IMR-90 (cell line): ENCODE data around the gene COX6B2. TPM values are rescaled to one million over a fixed set of nuclear protein-coding genes. Genes with fewer than 3 reads are reported as not detected.

Experiments
- ATAC-seq: fragments of 200-7000 bp; cut with Tn5 transposase; 2 replicates; pipeline ENCODE4 v1.9.1; 2020; ENCODE audit warnings: low read depth, mild to moderate bottlenecking, moderate library complexity
- BruUV-seq: library from RNA; stranded (reverse); fragments of 400-500 nt; replicated peaks from 2 replicates; lab custom pipeline; 2021; lab: Mats Ljungman, UMichigan
- CTCF ChIA-PET: fragments of 300-600 bp; formaldehyde crosslinking; extraction: SDS; loops from one replicate; lab custom pipeline; 2021; ENCODE audit warnings: antibody characterized with exemption; lab: Yijun Ruan, JAX
- POLR2A ChIA-PET: fragments of 300-600 bp; sonication (Branson Sonifier 250); formaldehyde crosslinking; loops from one replicate; lab custom pipeline; 2022; ENCODE audit warnings: antibody characterized with exemption; ENCODE audit not compliant: unreplicated experiment; lab: Charles Lee
- DNase-seq: peaks from one replicate; pipeline ENCODE4 v3.0.0; 2013
- H2AFZ ChIP-seq: replicated peaks from 2 replicates; pipeline ENCODE3; 2013; ENCODE audit warnings: low read length, mild to moderate bottlenecking; ENCODE audit not compliant: poor library complexity
- H2AK5ac ChIP-seq: 2 replicates; pipeline ENCODE4 v1.6.1; 2013; ENCODE audit warnings: low read depth, low read length, inconsistent platforms
- H2AK9ac ChIP-seq: replicated peaks from 2 replicates; pipeline ENCODE3; 2013; ENCODE audit warnings: mild to moderate bottlenecking, low read depth, low read length, moderate library complexity; ENCODE audit not compliant: poor library complexity
- H2BK120ac ChIP-seq: 2 replicates; pipeline ENCODE4 v1.6.1; 2013; ENCODE audit warnings: low read depth, low read length, inconsistent platforms
- H2BK15ac ChIP-seq: 3 replicates; pipeline ENCODE4 v1.6.1; 2013; ENCODE audit warnings: low read depth, low read length, inconsistent platforms
- H2BK20ac ChIP-seq: 2 replicates; pipeline ENCODE4 v1.6.1; 2013; ENCODE audit warnings: low read depth, mild to moderate bottlenecking, inconsistent platforms, low read length, moderate library complexity
- H2BK5ac ChIP-seq: 2 replicates; pipeline ENCODE4 v1.6.1; 2013; ENCODE audit warnings: mild to moderate bottlenecking, low read depth, low read length, inconsistent platforms; ENCODE audit not compliant: poor library complexity, severe bottlenecking
- H3K14ac ChIP-seq: replicated peaks from 2 replicates; pipeline ENCODE4 v1.6.1; 2013; ENCODE audit warnings: low read depth, low read length, inconsistent platforms
- H3K18ac ChIP-seq: 2 replicates; pipeline ENCODE4 v1.6.1; 2013; ENCODE audit warnings: low read depth, low read length, control low read depth
- H3K23ac ChIP-seq: 2 replicates; pipeline ENCODE4 v1.6.1; 2013; ENCODE audit warnings: low read depth, low read length, inconsistent platforms
- H3K27ac ChIP-seq: 2 replicates; pipeline ENCODE4 v1.5.1; 2013; ENCODE audit warnings: mild to moderate bottlenecking, control low read depth, low read length; ENCODE audit not compliant: insufficient read depth
- H3K27me3 ChIP-seq: 2 replicates; pipeline ENCODE4 v1.6.1; 2013; ENCODE audit warnings: low read length; ENCODE audit not compliant: control insufficient read depth, insufficient read depth
- H3K36me3 ChIP-seq: 2 replicates; pipeline ENCODE4 v1.6.1; 2013; ENCODE audit warnings: low read length, mixed read lengths; ENCODE audit not compliant: control insufficient read depth, insufficient read depth
- H3K4ac ChIP-seq: 2 replicates; pipeline ENCODE4 v1.6.1; 2013; ENCODE audit warnings: low read depth, low read length, inconsistent platforms
- H3K4me1 ChIP-seq: 2 replicates; pipeline ENCODE4 v1.6.1; 2013; ENCODE audit warnings: low read length, mixed read lengths; ENCODE audit not compliant: control insufficient read depth, insufficient read depth
- H3K4me2 ChIP-seq: 2 replicates; pipeline ENCODE4 v1.6.1; 2013; ENCODE audit warnings: low read depth, mild to moderate bottlenecking, control low read depth, low read length, moderate library complexity
- H3K4me3 ChIP-seq: 2 replicates; pipeline ENCODE4 v1.5.1; 2013; ENCODE audit warnings: low read depth, mild to moderate bottlenecking, control low read depth, low read length, moderate library complexity; ENCODE audit not compliant: insufficient read depth
- H3K56ac ChIP-seq: 2 replicates; pipeline ENCODE4 v1.6.1; 2013; ENCODE audit warnings: low read length, inconsistent platforms; ENCODE audit not compliant: insufficient read depth; ENCODE audit errors: extremely low read depth
- H3K79me1 ChIP-seq, 2 experiments: 2 replicates each; pipeline ENCODE4 v1.6.1; 2013; ENCODE audit warnings: low read length in 2 of 2, inconsistent platforms in 1 of 2, low read depth in 1 of 2
- H3K9ac ChIP-seq: 2 replicates; pipeline ENCODE4 v1.6.1; 2013; ENCODE audit warnings: low read depth, low read length, control low read depth
- H3K9me1 ChIP-seq: 2 replicates; pipeline ENCODE4 v1.6.1; 2013; ENCODE audit warnings: low read length, inconsistent platforms; ENCODE audit not compliant: insufficient read depth
- H3K9me3 ChIP-seq: 2 replicates; pipeline ENCODE4 v1.6.1; 2013; ENCODE audit warnings: low read length; ENCODE audit not compliant: control insufficient read depth, insufficient read depth
- H4K20me1 ChIP-seq: 2 replicates; pipeline ENCODE4 v1.6.1; 2013; ENCODE audit warnings: low read length, inconsistent platforms; ENCODE audit not compliant: insufficient read depth
- H4K5ac ChIP-seq: 2 replicates; pipeline ENCODE4 v1.6.1; 2013; ENCODE audit warnings: mild to moderate bottlenecking, low read depth, low read length, control low read depth
- H4K8ac ChIP-seq, 2 experiments: 2 replicates each; pipeline ENCODE4 v1.6.1; 2013; ENCODE audit warnings: low read depth in 2 of 2, low read length in 2 of 2, control low read depth in 1 of 2, inconsistent platforms in 1 of 2
- H4K91ac ChIP-seq: 2 replicates; pipeline ENCODE4 v1.6.1; 2013; ENCODE audit warnings: low read depth, low read length, inconsistent platforms; ENCODE audit not compliant: insufficient read depth
- FOS ChIP-seq: fragments of 150-350 bp; IDR thresholded peaks from 2 replicates; pipeline ENCODE4 v1.6.1; 2016; ENCODE audit warnings: low read depth, low read length
- MAFK ChIP-seq: IDR thresholded peaks from 2 replicates; pipeline ENCODE4 v1.6.1; 2012; ENCODE audit warnings: low read depth, low read length, improper control_type of control experiment
- NFE2L2 ChIP-seq: fragments of 150-350 bp; IDR thresholded peaks from 2 replicates; pipeline ENCODE4 v1.6.1; 2016; ENCODE audit warnings: low read depth, mild to moderate bottlenecking, low read length
- RCOR1 ChIP-seq: IDR thresholded peaks from 2 replicates; pipeline ENCODE4 v1.6.1; 2012; ENCODE audit warnings: mild to moderate bottlenecking, low read length, improper control_type of control experiment; ENCODE audit not compliant: insufficient replicate concordance
- SMC3 ChIP-seq: fragments of 150-350 bp; IDR thresholded peaks from 2 replicates; pipeline ENCODE4 v1.6.1; 2016; ENCODE audit warnings: low read depth, mild to moderate bottlenecking, antibody characterized with exemption, low read length, moderate library complexity
- WGBS, 2 experiments: methylation state at CpG; one replicate each; pipeline versions ENCODE4 v1.1.5 to v1.1.7; 2013; ENCODE audit warnings: missing lambda C conversion rate in 2 of 2; ENCODE audit not compliant: insufficient read length in 1 of 2; ENCODE audit errors: extremely low coverage in 2 of 2; 5-methylcytosine and 5-hydroxymethylcytosine counted together
- dilution Hi-C: fragments of 300-500 bp; cut with HindIII; formaldehyde crosslinking; loops from one replicate; pipeline ENCODE4 v1.14.3; 2018; ENCODE audit warnings: low sequenced_read_pairs; ENCODE audit not compliant: unreplicated experiment
- in situ Hi-C: fragments of 300-500 bp; cut with MboI; formaldehyde crosslinking; loops from 3 replicates; pipeline ENCODE4 v1.14.3; 2019; ENCODE audit warnings: low sequenced_read_pairs, inconsistent platforms, mixed read lengths
- intact Hi-C: fragments of 100-400 bp; cut with micrococcal nuclease; formaldehyde crosslinking; loops from 2 replicates; pipeline ENCODE4 v1.10.0; 2022
- polyA plus RNA-seq, 3 experiments: library from polyadenylated mRNA; depleted of rRNA; stranded (reverse); fragments of >200 nt; gene quantifications; 2 replicates each; pipeline ENCODE4 v1.2.3, GENCODE V29; 2012; ENCODE audit warnings: low replicate concordance in 1 of 3
- total RNA-seq: library from RNA; depleted of rRNA; stranded (reverse); fragments of >200 nt; gene quantifications from 2 replicates; pipeline ENCODE4 v1.2.3, GENCODE V29; 2012
- TF ChIP-seq, protein P1 (sequence below): fragments of 150-350 bp; IDR thresholded peaks from 2 replicates; pipeline ENCODE4 v1.6.1; 2017; ENCODE audit warnings: mild to moderate bottlenecking, antibody characterized with exemption, low read length, low read depth

COX6B2 gene
- total and polyA plus RNA-seq, 2 of the 4 experiments (the other 2 are of a cell fraction), result 0.19 TPM; not detected in 1

DNA sequence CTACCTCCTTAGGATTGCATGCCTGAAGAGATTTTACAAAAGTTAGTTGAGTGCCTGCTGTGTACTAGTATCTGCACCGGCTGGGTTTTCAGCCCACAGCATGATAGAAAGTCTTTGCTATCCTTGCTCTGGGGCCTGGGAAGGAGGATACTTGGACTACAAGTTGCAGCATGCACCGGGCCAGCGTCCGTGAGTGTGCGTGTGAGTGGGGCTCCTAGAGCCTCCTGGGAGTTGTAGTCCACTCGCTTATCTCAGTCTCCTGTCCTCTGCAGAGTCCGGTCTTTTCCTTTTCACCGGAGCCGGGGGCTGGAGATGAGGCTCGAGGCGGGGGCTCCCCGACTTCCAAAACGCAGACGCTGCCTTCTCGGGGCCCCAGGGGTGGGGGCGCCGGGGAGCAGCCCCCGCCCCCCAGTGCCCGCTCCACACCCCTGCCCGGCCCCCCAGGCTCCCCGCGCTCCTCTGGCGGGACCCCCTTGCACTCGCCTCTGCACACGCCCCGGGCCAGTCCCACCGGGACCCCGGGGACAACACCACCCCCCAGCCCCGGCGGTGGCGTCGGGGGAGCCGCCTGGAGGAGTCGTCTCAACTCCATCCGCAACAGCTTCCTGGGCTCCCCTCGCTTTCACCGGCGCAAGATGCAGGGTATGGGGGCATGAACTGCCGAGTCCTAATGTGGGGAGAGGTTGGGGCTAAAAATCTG, 50.1 kb downstream of the COX6B2 start:
- no peak overlapping the region for H3K4me2 ChIP-seq
- no peak for ATAC-seq
- ChIA-PET CTCF (no interaction called here), POLR2A (no interaction called here)
- H2BK120ac ChIP-seq, result no peak overlapping the region
- no peak for TF ChIP-seq RCOR1
- TF ChIP-seq, protein P1, sequence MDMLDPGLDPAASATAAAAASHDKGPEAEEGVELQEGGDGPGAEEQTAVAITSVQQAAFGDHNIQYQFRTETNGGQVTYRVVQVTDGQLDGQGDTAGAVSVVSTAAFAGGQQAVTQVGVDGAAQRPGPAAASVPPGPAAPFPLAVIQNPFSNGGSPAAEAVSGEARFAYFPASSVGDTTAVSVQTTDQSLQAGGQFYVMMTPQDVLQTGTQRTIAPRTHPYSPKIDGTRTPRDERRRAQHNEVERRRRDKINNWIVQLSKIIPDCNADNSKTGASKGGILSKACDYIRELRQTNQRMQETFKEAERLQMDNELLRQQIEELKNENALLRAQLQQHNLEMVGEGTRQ, result no peak
- TF ChIP-seq NFE2L2, result no peak
- TF ChIP-seq MAFK, result no peak
- TF ChIP-seq FOS, result no peak
- no peak for TF ChIP-seq SMC3
- H3K4me3 ChIP-seq, result no peak overlapping the region
- no peak overlapping the region for H3K27ac ChIP-seq
- in situ Hi-C loops, result no loop called here
- no peak overlapping the region for H3K14ac ChIP-seq
- no peaks in the 10 kb centered on the region for H3K27me3 ChIP-seq
- 94% methylated on average over 16 of the region's 39 CpGs; no CpG with 5 or more reads in 1 of the 2 experiments for WGBS, 2 experiments
- no peaks in the 10 kb centered on the region; the same call in 1 of the 2 replicates for H3K9me3 ChIP-seq
- no peak overlapping the region for H3K18ac ChIP-seq
- H2AFZ ChIP-seq, result no peak overlapping the region
- no peak overlapping the region for H2BK5ac ChIP-seq
- H3K9ac ChIP-seq, result no peak overlapping the region
- H4K8ac ChIP-seq, result no peak overlapping the region
- intact Hi-C loops, result loop anchor here (5.0 kb wide), 1 partner anchor 83 kb away; the partner anchor contains the start of gene RPL28
- H2BK20ac ChIP-seq, result no peak overlapping the region
- H3K56ac ChIP-seq, result no peak overlapping the region
- H3K4ac ChIP-seq, result no peak overlapping the region
- no peak for DNase-seq
- no peaks in the 10 kb centered on the region for H4K20me1 ChIP-seq
- no peak overlapping the region for H2BK15ac ChIP-seq
- H3K4me1 ChIP-seq, result no peaks in the 10 kb centered on the region
- H3K9me1 ChIP-seq, result no peaks in the 10 kb centered on the region
- H2AK9ac ChIP-seq, result no peak overlapping the region
- no peaks in the 10 kb centered on the region for H3K79me1 ChIP-seq
- H4K5ac ChIP-seq, result no peak overlapping the region
- no TSS peak for BruUV-seq
- H2AK5ac ChIP-seq, result no peak overlapping the region
- peaks cover 49% of the 10 kb centered on the region for H3K36me3 ChIP-seq
- dilution Hi-C loops, result no loop called here
- no peak overlapping the region for H3K23ac ChIP-seq
- no peak overlapping the region for H4K91ac ChIP-seq
